Activated T-cell treated with anti-CD3 and anti-CD28 coated beads, Interleukin-2, amount 50 U/mL, for 1 hour (primary cell): Measurements from ENCODE around the gene NOL11.
A peak's percentile ranks its signal among the peaks of the same experiment; 100 is the strongest.
"Not testable (repeated sequence)": the region's sequence is repeated elsewhere in the genome, so short reads cannot be mapped to it uniquely, and the experiment has no call there.

Experiments
- DNase-seq: peaks from one replicate; pipeline ENCODE4 v3.0.0-alpha.2; 2020

The NOL11 gene

DNA sequence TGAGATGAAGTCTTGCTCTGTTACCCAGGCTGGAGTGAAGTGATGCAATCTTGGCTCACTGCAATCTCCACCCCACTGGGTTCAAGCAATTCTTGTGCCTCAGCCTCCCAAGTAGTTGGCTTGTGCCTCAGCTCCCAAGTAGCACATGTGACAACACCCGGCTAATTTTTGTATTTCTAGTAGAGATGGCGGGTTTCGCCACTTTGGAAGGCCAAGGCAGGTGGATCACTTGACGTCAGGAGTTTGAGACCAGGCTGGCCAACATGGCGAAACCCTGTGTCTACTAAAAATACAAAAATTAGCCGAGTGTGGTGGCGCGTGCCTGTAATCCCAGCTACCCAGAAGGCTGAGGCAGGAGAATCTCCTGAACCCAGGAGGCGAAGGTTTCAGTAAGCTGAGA, 39.0 kb downstream of the NOL11 start:
- DNase-seq, result not testable (repeated sequence)

DNA sequence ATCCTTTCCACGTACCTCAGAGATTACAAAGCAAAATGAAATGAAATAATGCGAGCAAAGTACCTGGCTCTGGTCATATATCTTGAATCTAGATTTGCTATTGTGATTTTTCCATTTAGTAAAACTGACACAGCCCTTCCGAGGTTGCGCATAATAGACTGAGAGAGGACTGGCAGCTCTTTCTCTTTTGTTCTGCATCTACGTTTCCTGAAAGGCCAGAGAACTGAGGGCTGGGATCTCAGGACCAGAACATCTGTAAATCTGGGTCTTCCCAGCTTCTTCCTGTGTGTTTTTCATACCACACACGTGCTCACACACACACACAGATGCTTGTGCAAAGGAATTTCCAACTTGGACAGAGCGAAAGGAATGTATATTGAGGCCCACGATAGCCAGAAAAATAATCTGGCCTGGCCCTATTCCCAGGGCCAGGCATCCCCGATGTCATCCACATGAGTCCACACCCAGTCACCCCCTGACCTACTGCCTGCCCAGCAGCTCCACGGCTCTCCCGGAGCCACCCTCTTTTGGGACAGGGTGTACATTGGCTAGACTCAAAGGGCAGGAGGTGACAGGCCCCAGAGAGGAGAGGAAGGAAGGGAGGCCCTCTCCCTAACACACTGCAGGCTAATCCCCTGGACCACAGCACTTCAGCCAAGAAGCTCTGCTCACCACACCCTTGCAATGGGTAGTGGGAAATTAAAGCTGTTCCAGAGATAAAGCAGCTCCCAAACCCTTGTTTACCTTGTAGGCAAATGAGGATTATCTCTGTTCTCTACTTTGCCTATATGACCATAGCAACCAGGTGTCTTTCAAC, 41.8 kb downstream of the NOL11 start:
- no peak for DNase-seq

DNA sequence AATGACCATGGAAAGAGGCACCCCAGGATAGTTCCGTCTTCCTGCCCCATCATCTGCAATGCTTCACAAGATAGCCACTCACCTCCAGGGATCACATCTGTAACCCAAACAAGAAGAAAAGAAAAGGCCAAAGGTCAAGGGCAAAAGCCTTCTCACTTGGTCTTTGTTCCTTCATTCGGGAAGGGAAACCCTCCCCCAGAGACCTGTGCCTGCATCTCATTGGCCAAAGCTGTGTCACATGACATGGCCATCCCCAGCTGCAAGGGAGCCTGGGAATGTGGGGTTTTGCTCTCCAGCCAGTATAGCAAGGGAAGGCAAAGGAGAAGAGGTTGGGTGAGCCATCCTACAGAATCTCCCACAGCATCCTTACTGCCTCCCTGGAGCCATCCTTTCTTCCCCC, 47.9 kb downstream of the NOL11 start:
- DNase-seq, result no peak

DNA sequence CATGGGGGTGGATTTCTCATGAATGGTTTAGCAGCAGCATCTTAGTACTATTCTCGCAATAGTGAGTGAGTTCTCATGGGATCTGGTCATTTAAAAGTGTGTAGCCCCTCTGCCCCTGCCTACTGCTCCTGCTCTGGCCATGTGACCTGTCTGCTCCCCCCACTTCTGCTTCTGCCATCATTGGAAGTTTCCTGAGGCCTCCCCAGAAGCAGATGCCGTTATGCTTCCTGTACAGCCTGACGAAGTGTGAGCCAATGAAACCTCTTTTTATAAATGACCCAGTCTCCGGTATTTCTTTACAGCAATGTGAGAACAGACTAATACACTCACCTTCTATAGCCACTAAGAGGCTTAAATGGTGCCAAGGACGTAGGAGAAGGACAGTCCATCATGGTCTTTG, 51.5 kb downstream of the NOL11 start:
- no peak for DNase-seq

DNA sequence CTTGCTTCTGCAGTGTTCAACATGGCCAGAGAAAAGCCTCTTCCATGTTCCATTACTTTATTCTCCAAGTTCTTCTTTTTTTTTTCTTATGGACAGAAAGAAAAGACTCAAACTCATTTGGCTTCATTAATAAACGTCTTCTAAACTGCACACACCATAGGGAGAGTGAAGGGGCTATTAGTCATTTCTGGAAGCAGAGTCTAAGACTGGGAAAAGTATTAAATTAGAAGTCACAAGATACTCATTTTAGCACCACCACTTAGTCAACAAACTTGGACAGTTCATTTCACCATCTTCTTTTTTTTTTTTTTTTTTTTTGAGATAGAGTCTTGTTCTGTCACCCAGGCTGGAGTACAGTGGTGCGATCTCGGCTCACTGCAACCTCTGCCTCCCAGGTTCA, 52.8 kb downstream of the NOL11 start:
- no peak for DNase-seq

DNA sequence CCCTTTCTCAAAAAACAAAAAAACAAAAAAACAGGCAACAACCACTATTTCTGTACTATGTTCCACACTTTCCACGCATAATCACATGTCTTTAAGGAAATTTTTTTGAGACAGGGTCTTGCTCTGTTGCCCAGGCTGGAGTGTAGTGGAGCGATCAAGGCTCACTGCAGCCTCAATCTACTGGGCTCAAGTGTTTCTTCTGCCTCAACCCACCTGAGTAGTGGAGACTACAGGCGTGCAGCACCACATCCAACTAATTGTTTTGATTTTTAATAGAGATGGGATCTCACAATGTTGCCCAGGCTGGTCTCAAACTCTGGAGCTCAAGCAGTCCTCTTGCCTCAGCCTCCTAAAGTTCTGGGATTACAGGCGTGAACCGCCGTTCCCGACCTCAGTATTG, 54.9 kb downstream of the NOL11 start:
- DNase-seq, result no peak

DNA sequence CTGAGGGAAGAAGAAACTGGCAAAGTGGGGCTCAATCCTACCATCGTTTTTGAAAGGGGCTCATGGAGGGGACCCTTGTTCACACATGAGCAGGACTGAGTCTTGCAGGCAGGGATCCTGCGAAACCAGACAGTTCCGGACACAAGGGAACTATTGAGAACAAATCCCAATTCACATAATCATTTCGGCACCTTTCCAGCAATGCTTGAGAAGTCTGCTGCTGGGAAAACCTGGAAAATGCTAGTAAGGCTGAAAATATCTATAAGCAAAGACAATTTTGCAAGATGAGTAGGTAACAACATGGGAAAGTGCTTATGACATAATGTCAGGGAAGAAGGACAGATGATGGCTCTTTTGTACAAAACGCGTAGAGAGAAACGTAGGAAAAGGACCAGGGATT, 55.5 kb downstream of the NOL11 start:
- DNase-seq, result no peak

DNA sequence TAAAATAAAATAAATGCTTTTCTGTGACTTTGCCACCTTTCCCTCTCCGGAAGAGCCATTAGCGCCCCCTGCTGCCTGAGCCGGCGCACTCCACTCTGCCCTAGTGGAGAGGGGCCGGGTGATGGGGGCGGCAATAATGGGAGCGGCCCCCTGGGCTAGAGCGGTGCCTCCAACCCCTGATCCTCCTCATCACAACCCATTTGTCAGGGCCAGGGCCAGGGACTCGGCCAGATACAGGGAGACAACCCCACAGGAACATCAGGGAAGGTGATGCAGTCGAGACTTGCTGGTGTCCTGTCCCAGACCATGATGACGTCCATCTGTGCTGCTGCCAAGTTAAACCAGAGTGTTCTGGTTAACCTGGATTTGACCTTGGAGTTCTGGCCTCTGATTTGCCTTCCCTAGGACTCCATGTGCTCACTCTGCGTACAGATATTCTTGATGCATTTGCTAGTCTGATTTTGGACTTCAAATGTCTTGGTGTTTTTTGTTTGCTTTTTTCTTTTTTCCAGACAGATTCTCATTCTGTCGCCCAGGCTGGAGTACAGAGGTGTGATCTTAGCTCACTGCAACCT, 61.4 kb downstream of the NOL11 start:
- DNase-seq, result peak; percentile 25

DNA sequence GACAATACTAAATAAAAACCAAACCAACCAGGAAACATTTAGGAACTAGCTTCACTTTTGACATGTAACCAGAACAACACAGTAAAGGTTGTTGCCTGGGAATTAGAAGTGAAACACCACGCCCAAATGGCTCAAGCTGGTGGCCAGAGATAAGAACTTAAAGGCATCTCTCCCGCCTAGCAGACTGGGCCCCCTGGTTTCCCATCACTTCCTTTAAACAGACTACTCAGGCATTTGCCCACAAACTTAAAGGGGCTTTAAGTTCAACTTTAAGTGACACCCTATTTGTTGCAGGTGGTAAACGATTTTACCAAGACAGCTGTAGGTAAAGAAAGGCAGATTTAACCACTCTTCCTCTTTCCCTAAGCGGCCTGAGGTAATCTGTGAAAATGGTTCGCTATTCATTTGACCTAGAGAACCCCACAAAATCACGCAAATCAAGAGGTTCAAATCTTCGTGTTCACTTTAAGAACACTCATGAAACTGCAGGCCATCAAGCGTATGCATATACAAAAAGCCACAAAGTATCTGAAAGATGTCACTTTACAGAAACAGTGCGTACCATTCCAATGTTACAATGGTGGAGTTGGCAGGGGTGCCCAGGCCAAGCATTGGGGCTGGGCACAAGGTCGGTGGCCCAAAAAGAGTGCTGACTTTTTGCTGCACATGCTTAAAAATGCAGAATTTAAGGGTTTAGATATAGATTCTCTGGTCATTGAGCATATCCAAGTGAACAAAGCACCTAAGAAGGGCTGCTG, 66.8 kb downstream of the NOL11 start:
- no peak for DNase-seq

DNA sequence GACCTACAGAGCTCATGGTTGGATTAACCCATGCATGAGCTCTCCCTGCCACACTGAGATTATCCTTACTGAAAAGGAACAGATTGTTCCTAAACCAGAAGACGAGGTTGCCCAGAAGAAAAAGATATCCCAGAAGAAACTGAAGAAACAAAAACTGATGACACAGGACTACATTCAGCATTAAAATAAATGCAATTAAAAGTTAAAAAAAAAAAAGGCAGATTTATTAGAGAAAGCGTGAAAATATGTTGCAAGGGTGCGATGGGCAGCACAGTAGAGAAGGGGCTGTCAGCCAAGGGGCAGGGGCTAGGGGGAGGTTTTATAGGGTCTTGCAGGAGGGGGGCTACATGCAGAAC, 67.4 kb downstream of the NOL11 start:
- DNase-seq, result no peak

DNA sequence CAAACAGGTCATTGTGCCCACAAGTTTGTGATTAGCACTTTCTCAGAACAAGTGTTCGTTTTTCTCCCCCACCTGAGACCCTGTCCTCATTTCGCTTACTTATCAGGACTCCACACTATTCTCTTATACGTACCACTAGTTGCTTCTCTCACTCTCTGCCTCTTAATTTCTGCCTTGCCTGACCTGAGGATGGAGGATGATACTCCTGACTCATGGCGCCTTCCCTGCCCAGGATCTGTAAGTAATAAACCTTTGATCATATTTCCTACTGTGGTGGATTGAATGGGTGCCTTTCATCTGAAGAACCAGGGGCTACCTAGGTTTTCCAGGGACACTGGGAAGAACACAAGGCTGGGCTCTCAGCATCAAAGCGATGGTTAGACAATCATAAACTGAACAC, 67.8 kb downstream of the NOL11 start:
- DNase-seq, result no peak
